H9 (cell line): ENCODE data around the gene TFF3. TPM values are rescaled to one million over a fixed set of nuclear protein-coding genes. Genes with fewer than 3 reads are reported as not detected.

Experiments used
- DNase-seq: peaks from one replicate; pipeline ENCODE4 v3.0.0-alpha.2; 2017
- H2AFZ ChIP-seq: one replicate; pipeline ENCODE4 v1.6.1; 2013; ENCODE audit warnings: mild to moderate bottlenecking, low read length, control low read depth, moderate library complexity
- H2AK5ac ChIP-seq: 2 replicates; pipeline ENCODE4 v1.6.1; 2013; ENCODE audit warnings: low read length, control low read depth, mixed read lengths; ENCODE audit not compliant: insufficient read length
- H2BK120ac ChIP-seq: one replicate; pipeline ENCODE4 v1.6.1; 2013; ENCODE audit warnings: low read depth, mild to moderate bottlenecking, low read length, control low read depth, inconsistent platforms; ENCODE audit not compliant: poor library complexity, severe bottlenecking
- H2BK12ac ChIP-seq: 2 replicates; pipeline ENCODE4 v1.6.1; 2013; ENCODE audit warnings: low read length, control low read depth, mixed read lengths, low read depth; ENCODE audit not compliant: insufficient read length
- H2BK15ac ChIP-seq: 2 replicates; pipeline ENCODE4 v1.6.1; 2013; ENCODE audit warnings: low read depth, low read length, control low read depth
- H2BK20ac ChIP-seq: one replicate; pipeline ENCODE4 v1.6.1; 2013; ENCODE audit warnings: low read depth, mild to moderate bottlenecking, low read length, control low read depth, inconsistent platforms; ENCODE audit not compliant: poor library complexity, severe bottlenecking
- H2BK5ac ChIP-seq: 2 replicates; pipeline ENCODE4 v1.6.1; 2013; ENCODE audit warnings: low read length, control low read depth, mixed read lengths; ENCODE audit not compliant: insufficient read length
- H3K14ac ChIP-seq: 2 replicates; pipeline ENCODE4 v1.6.1; 2013; ENCODE audit warnings: low read length, control low read depth; ENCODE audit not compliant: insufficient read depth
- H3K18ac ChIP-seq: 2 replicates; pipeline ENCODE4 v1.6.1; 2013; ENCODE audit warnings: low read depth, mild to moderate bottlenecking, mixed read lengths, low read length, control low read depth; ENCODE audit not compliant: insufficient read length
- H3K23ac ChIP-seq: 2 replicates; pipeline ENCODE4 v1.6.1; 2013; ENCODE audit warnings: low read length, control low read depth, mixed read lengths, low read depth; ENCODE audit not compliant: insufficient read length
- H3K23me2 ChIP-seq: 2 replicates; pipeline ENCODE4 v1.6.1; 2013; ENCODE audit warnings: low read depth, mild to moderate bottlenecking, mixed read lengths, low read length, control low read depth; ENCODE audit not compliant: insufficient read length, poor library complexity, severe bottlenecking
- H3K27ac ChIP-seq: 2 replicates; pipeline ENCODE4 v1.5.1; 2013; ENCODE audit warnings: low read length, control low read depth, mixed read lengths, low read depth; ENCODE audit not compliant: insufficient read length
- H3K27me3 ChIP-seq: 2 replicates; pipeline ENCODE4 v1.6.1; 2013; ENCODE audit warnings: low read length, control low read depth, inconsistent platforms; ENCODE audit not compliant: insufficient read depth
- H3K4ac ChIP-seq: 2 replicates; pipeline ENCODE4 v1.6.1; 2013; ENCODE audit warnings: low read depth, mild to moderate bottlenecking, control low read depth, inconsistent platforms, low read length, moderate library complexity
- H3K4me1 ChIP-seq: 2 replicates; pipeline ENCODE4 v1.6.1; 2013; ENCODE audit warnings: low read length, control low read depth, inconsistent platforms; ENCODE audit not compliant: insufficient read depth
- H3K4me2 ChIP-seq: 2 replicates; pipeline ENCODE4 v1.6.1; 2013; ENCODE audit warnings: low read length, control low read depth, mixed read lengths; ENCODE audit not compliant: insufficient read length, insufficient read depth
- H3K56ac ChIP-seq: 2 replicates; pipeline ENCODE4 v1.6.1; 2013; ENCODE audit warnings: low read depth, mild to moderate bottlenecking, mixed read lengths, low read length, control low read depth; ENCODE audit not compliant: insufficient read length
- H3K79me1 ChIP-seq: 2 replicates; pipeline ENCODE4 v1.6.1; 2013; ENCODE audit warnings: low read depth, mild to moderate bottlenecking, moderate library complexity, low read length, control low read depth, inconsistent platforms; ENCODE audit not compliant: insufficient read depth, poor library complexity, severe bottlenecking
- H3K79me2 ChIP-seq: 2 replicates; pipeline ENCODE4 v1.6.1; 2013; ENCODE audit warnings: low read length, control low read depth, inconsistent platforms; ENCODE audit not compliant: insufficient read depth
- H3K9ac ChIP-seq: 2 replicates; pipeline ENCODE4 v1.6.1; 2013; ENCODE audit warnings: low read length, control low read depth, mixed read lengths; ENCODE audit not compliant: insufficient read length; ENCODE audit errors: extremely low read depth
- H3K9me3 ChIP-seq: one replicate; pipeline ENCODE4 v1.6.1; 2013; ENCODE audit warnings: low read depth, low read length, inconsistent platforms; ENCODE audit not compliant: control insufficient read depth
- H3T11ph ChIP-seq: one replicate; pipeline ENCODE4 v1.6.1; 2013; ENCODE audit warnings: mild to moderate bottlenecking, low read length, control low read depth, inconsistent platforms
- H4K20me1 ChIP-seq: one replicate; pipeline ENCODE4 v1.6.1; 2013; ENCODE audit not compliant: control insufficient read depth, insufficient read length, insufficient read depth
- H4K5ac ChIP-seq: 2 replicates; pipeline ENCODE4 v1.6.1; 2013; ENCODE audit warnings: low read depth, mild to moderate bottlenecking, mixed read lengths, low read length, control low read depth; ENCODE audit not compliant: insufficient read length
- H4K8ac ChIP-seq: replicated peaks from 2 replicates; pipeline ENCODE4 v1.6.1; 2013; ENCODE audit warnings: low read length, control low read depth, mixed read lengths, low read depth; ENCODE audit not compliant: insufficient read length
- H4K91ac ChIP-seq: 2 replicates; pipeline ENCODE4 v1.6.1; 2013; ENCODE audit warnings: low read depth, mild to moderate bottlenecking, moderate library complexity, mixed read lengths, low read length, control low read depth; ENCODE audit not compliant: insufficient read length
- H3K27ac Mint-ChIP-seq, 3 experiments: 2 replicates in 2 of 3; 3 replicates in 1 of 3; pipeline ENCODE4 v1.8.0; 2020 to 2021; ENCODE audit warnings: mixed read lengths in 3 of 3, mild to moderate bottlenecking in 1 of 3, moderate library complexity in 1 of 3
- H3K27me3 Mint-ChIP-seq: 2 replicates; pipeline ENCODE4 v1.8.0; 2021; ENCODE audit warnings: low read depth, mild to moderate bottlenecking, moderate library complexity, mixed read lengths
- H3K36me3 Mint-ChIP-seq, 3 experiments: 2 replicates in 2 of 3; 3 replicates in 1 of 3; pipeline ENCODE4 v1.8.0; 2020 to 2021; ENCODE audit warnings: low read depth in 3 of 3, mixed read lengths in 3 of 3; ENCODE audit not compliant: insufficient read depth in 1 of 3
- H3K4me1 Mint-ChIP-seq, 2 experiments: 2 replicates each; pipeline ENCODE4 v1.8.0; 2020; ENCODE audit warnings: mixed read lengths in 2 of 2
- H3K4me3 Mint-ChIP-seq, 2 experiments: 2 replicates in 1 of 2; 3 replicates in 1 of 2; pipeline ENCODE4 v1.8.0; 2020 to 2021; ENCODE audit warnings: mild to moderate bottlenecking in 2 of 2, mixed read lengths in 2 of 2, moderate library complexity in 1 of 2
- H3K9me3 Mint-ChIP-seq, 2 experiments: 2 replicates in 1 of 2; 3 replicates in 1 of 2; pipeline ENCODE4 v1.8.0; 2020; ENCODE audit warnings: mild to moderate bottlenecking in 2 of 2, mixed read lengths in 2 of 2, moderate library complexity in 1 of 2
- CTCF ChIP-seq: fragments of 200-600 bp; sonication (generic); conservative IDR thresholded peaks from 3 replicates; pipeline ENCODE4 v1.8.0; 2021; ENCODE audit warnings: antibody characterized with exemption, mild to moderate bottlenecking
- WGBS: extraction: QIAGEN DNeasy Blood & Tissue Kit; methylation state at CpG from one replicate; pipeline ENCODE4 v1.1.7; 2013; ENCODE audit warnings: missing lambda C conversion rate, low lambda C conversion rate, mixed read lengths; ENCODE audit not compliant: insufficient read length; ENCODE audit errors: extremely low coverage; 5-methylcytosine and 5-hydroxymethylcytosine counted together
- total RNA-seq: library from RNA; stranded (reverse); gene quantifications from 2 replicates; pipeline ENCODE4 v1.2.1, GENCODE V29; 2021

Gene TFF3
- total RNA-seq, 1 experiment from 2014 or later: 1.5 TPM

GRCh38 chr21:42321231-42321630 is 6.0 kb upstream of the TFF3 start:
- no peak overlapping the region for H2BK20ac ChIP-seq
- Mint-ChIP-seq H3K9me3 (peaks cover 0 to 10% of the 10 kb centered on the region in 2 experiments; a peak in 2 of 5 replicates), H3K27me3 (peaks cover 3% of the 10 kb centered on the region; the same call in 1 of the 2 replicates), H3K4me3 (no peak overlapping the region), H3K4me1 (peaks cover 26 to 27% of the 10 kb centered on the region in 2 experiments), H3K27ac (no peak overlapping the region), H3K36me3 (peaks cover 0 to 5% (median 0%) of the 10 kb centered on the region in 3 experiments; a peak in 2 of 7 replicates)
- no peaks in the 10 kb centered on the region for H3K9me3 ChIP-seq
- DNase-seq: no peak
- H2BK15ac ChIP-seq: no peak overlapping the region
- TF ChIP-seq CTCF: no peak
- H3K4ac ChIP-seq: no peak overlapping the region
- no peaks in the 10 kb centered on the region for H3K79me1 ChIP-seq
- H3K9ac ChIP-seq: no peak overlapping the region
- H3K14ac ChIP-seq: no peak overlapping the region
- no peak overlapping the region for H2AFZ ChIP-seq
- H3K27me3 ChIP-seq: no peaks in the 10 kb centered on the region
- no peak overlapping the region for H2BK5ac ChIP-seq
- no peak overlapping the region for H4K5ac ChIP-seq
- H2AK5ac ChIP-seq: no peak overlapping the region
- no peak overlapping the region for H3K18ac ChIP-seq
- H3T11ph ChIP-seq: no peak overlapping the region
- H3K23ac ChIP-seq: no peak overlapping the region
- H3K23me2 ChIP-seq: no peaks in the 10 kb centered on the region
- no peak overlapping the region for H4K8ac ChIP-seq
- no peaks in the 10 kb centered on the region for H4K20me1 ChIP-seq
- no peak overlapping the region for H4K91ac ChIP-seq
- WGBS: no CpG with 5 or more reads among the region's 10 CpGs
- H3K56ac ChIP-seq: no peak overlapping the region
- no peak overlapping the region for H3K4me2 ChIP-seq
- no peak overlapping the region for H2BK12ac ChIP-seq
- H2BK120ac ChIP-seq: no peak overlapping the region
- no peaks in the 10 kb centered on the region for H3K79me2 ChIP-seq
- no peak overlapping the region for H3K27ac ChIP-seq
- peaks cover 7% of the 10 kb centered on the region; the same call in 1 of the 2 replicates for H3K4me1 ChIP-seq
